Measurements from ENCODE around the gene GAL3ST3. TPM values are rescaled to one million over a fixed set of nuclear protein-coding genes. Genes with fewer than 3 reads are reported as not detected.
"Not testable (repeated sequence)": the region's sequence is repeated elsewhere in the genome, so short reads cannot be mapped to it uniquely, and the experiment has no call there.

GAL3ST3 gene
- under 1 TPM in 1 of 2 experiments, not detected in 1; 0.17 TPM for total RNA-seq

- CTCF ChIA-PET = interaction anchor here (5.3 kb wide), 1 partner anchor 19 kb away, joined by 37 read pairs; no protein-coding TSS in a partner anchor
- no peak for DNase-seq
- peaks cover 13% of the 10 kb centered on the region for H3K36me3 Mint-ChIP-seq (ENCODE audit: low read depth)
- H3K4me1 Mint-ChIP-seq (ENCODE audit: low read depth) = peaks cover 43% of the 10 kb centered on the region
- intact Hi-C loops (cut with micrococcal nuclease) = no loop called here
- no peak within 1 kb of the TSS for H3K27ac Mint-ChIP-seq
- no peak within 1 kb of the TSS for H3K4me3 Mint-ChIP-seq
- H3K9me3 Mint-ChIP-seq = no peaks in the 10 kb centered on the region
- peaks cover 7% of the 10 kb centered on the region for H3K27me3 Mint-ChIP-seq (ENCODE audit: low read depth)
Measured at GRCh38 chr11:66048547-66049323, at the start of gene GAL3ST3. Gene GAL3ST3, minus strand, starts transcription at chr11:66049161. Its CDS starts 3,746 bp downstream, at chr11:66045415.

- H3K4me3 Mint-ChIP-seq; DNase-seq; H3K36me3 Mint-ChIP-seq (ENCODE audit: low read depth); H3K9me3 Mint-ChIP-seq; H3K27me3 Mint-ChIP-seq (ENCODE audit: low read depth); intact Hi-C loops (cut with micrococcal nuclease); CTCF ChIA-PET; H3K27ac Mint-ChIP-seq: not testable (repeated sequence)
- peaks cover 35% of the 10 kb centered on the region for H3K4me1 Mint-ChIP-seq (ENCODE audit: low read depth)
Measured at GRCh38 chr11:66092125-66092524, 43.2 kb upstream of the GAL3ST3 start.

GRCh38 chr11:66090288-66090687 is 41.3 kb upstream of the GAL3ST3 start:
- H3K9me3 Mint-ChIP-seq = peaks cover 1% of the 10 kb centered on the region
- CTCF ChIA-PET = no interaction called here
- no peaks in the 10 kb centered on the region for H3K27me3 Mint-ChIP-seq (ENCODE audit: low read depth)
- H3K36me3 Mint-ChIP-seq (ENCODE audit: low read depth) = peaks cover 6% of the 10 kb centered on the region
- DNase-seq = no peak
- no peak overlapping the region for H3K4me3 Mint-ChIP-seq
- H3K27ac Mint-ChIP-seq = peak overlapping the region; percentile 13
- intact Hi-C loops (cut with micrococcal nuclease) = no loop called here
- peaks cover 43% of the 10 kb centered on the region for H3K4me1 Mint-ChIP-seq (ENCODE audit: low read depth)

GRCh38 chr11:66089067-66089466 is 40.1 kb upstream of the GAL3ST3 start:
- intact Hi-C loops (cut with micrococcal nuclease) = no loop called here
- DNase-seq = no peak
- Mint-ChIP-seq H3K4me3 (no peak overlapping the region), H3K9me3 (peaks cover 1% of the 10 kb centered on the region), H3K36me3 (ENCODE audit: low read depth) (peaks cover 6% of the 10 kb centered on the region), H3K4me1 (ENCODE audit: low read depth) (peaks cover 55% of the 10 kb centered on the region), H3K27me3 (ENCODE audit: low read depth) (no peaks in the 10 kb centered on the region), H3K27ac (no peak overlapping the region)
- CTCF ChIA-PET = interaction anchor here (0.9 to 1.0 kb wide), 2 partner anchors 15 to 21 kb away, joined by 3 to 4 read pairs; no protein-coding TSS in a partner anchor

- Mint-ChIP-seq H3K36me3 (ENCODE audit: low read depth) (peaks cover 1% of the 10 kb centered on the region), H3K27ac (peak overlapping the region; percentile 63), H3K9me3 (no peaks in the 10 kb centered on the region), H3K4me3 (no peak overlapping the region), H3K27me3 (ENCODE audit: low read depth) (no peaks in the 10 kb centered on the region), H3K4me1 (ENCODE audit: low read depth) (peaks cover 71% of the 10 kb centered on the region)
- DNase-seq = peak; percentile 4
- intact Hi-C loops (cut with micrococcal nuclease) = no loop called here
- CTCF ChIA-PET = interaction anchor here (1.5 kb wide), 1 partner anchor 19 kb away, joined by 3 read pairs; no protein-coding TSS in a partner anchor
Measured at GRCh38 chr11:66087148-66087908, 38.4 kb upstream of the GAL3ST3 start.

- peaks cover 88% of the 10 kb centered on the region for H3K4me1 Mint-ChIP-seq (ENCODE audit: low read depth)
- H3K9me3 Mint-ChIP-seq = no peaks in the 10 kb centered on the region
- no peak overlapping the region for H3K4me3 Mint-ChIP-seq
- CTCF ChIA-PET = interaction anchor here (0.6 to 1.9 kb wide), 2 partner anchors 17 to 131 kb away, joined by 3 to 4 read pairs; no protein-coding TSS in a partner anchor
- peak overlapping the region; percentile 98 for H3K27ac Mint-ChIP-seq
- intact Hi-C loops (cut with micrococcal nuclease) = no loop called here
- H3K27me3 Mint-ChIP-seq (ENCODE audit: low read depth) = no peaks in the 10 kb centered on the region
- H3K36me3 Mint-ChIP-seq (ENCODE audit: low read depth) = peaks cover 4% of the 10 kb centered on the region
- no peak for DNase-seq
Measured at GRCh38 chr11:66084821-66085475, 36.0 kb upstream of the GAL3ST3 start.

GRCh38 chr11:66083767-66084166 is 34.8 kb upstream of the GAL3ST3 start:
- Mint-ChIP-seq H3K27ac (peak overlapping the region; percentile 98), H3K9me3 (no peaks in the 10 kb centered on the region), H3K4me3 (no peak overlapping the region), H3K4me1 (ENCODE audit: low read depth) (peaks cover 91% of the 10 kb centered on the region), H3K36me3 (ENCODE audit: low read depth) (peaks cover 6% of the 10 kb centered on the region), H3K27me3 (ENCODE audit: low read depth) (no peaks in the 10 kb centered on the region)
- intact Hi-C loops (cut with micrococcal nuclease) = no loop called here
- no peak for DNase-seq
- CTCF ChIA-PET = interaction anchor here (1.9 kb wide), 1 partner anchor 16 kb away, joined by 4 read pairs; no protein-coding TSS in a partner anchor

- no peaks in the 10 kb centered on the region for H3K27me3 Mint-ChIP-seq (ENCODE audit: low read depth)
- peak overlapping the region; percentile 98 for H3K27ac Mint-ChIP-seq
- CTCF ChIA-PET = interaction anchor here (7.1 kb wide), 1 partner anchor 15 kb away, joined by 61 read pairs; the partner anchor contains the start of gene PACS1
- H3K4me1 Mint-ChIP-seq (ENCODE audit: low read depth) = peaks cover 92% of the 10 kb centered on the region
- intact Hi-C loops (cut with micrococcal nuclease) = no loop called here
- no peaks in the 10 kb centered on the region for H3K9me3 Mint-ChIP-seq
- peaks cover 11% of the 10 kb centered on the region for H3K36me3 Mint-ChIP-seq (ENCODE audit: low read depth)
- DNase-seq = no peak
- H3K4me3 Mint-ChIP-seq = no peak overlapping the region
Measured at GRCh38 chr11:66082946-66083698, 34.2 kb upstream of the GAL3ST3 start.

GRCh38 chr11:66081505-66081904 is 32.5 kb upstream of the GAL3ST3 start:
- Mint-ChIP-seq H3K4me1 (ENCODE audit: low read depth) (peaks cover 92% of the 10 kb centered on the region), H3K27ac (peak overlapping the region; percentile 98), H3K36me3 (ENCODE audit: low read depth) (peaks cover 17% of the 10 kb centered on the region), H3K9me3 (no peaks in the 10 kb centered on the region), H3K4me3 (peak overlapping the region; percentile 78), H3K27me3 (ENCODE audit: low read depth) (no peaks in the 10 kb centered on the region)
- DNase-seq = peak; percentile 91
- intact Hi-C loops (cut with micrococcal nuclease) = loop anchor here (1.0 kb wide), 3 partner anchors 9 to 32 kb away; no protein-coding TSS in a partner anchor
- CTCF ChIA-PET = interaction anchor here (0.6 to 7.1 kb wide), 9 partner anchors 13 to 1188 kb away, joined by 3 to 61 read pairs (median 4); partner anchors contain the start of gene PACS1

GRCh38 chr11:66080055-66080817 is 31.3 kb upstream of the GAL3ST3 start:
- Mint-ChIP-seq H3K9me3 (no peaks in the 10 kb centered on the region), H3K27me3 (ENCODE audit: low read depth) (no peaks in the 10 kb centered on the region), H3K4me1 (ENCODE audit: low read depth) (peaks cover 93% of the 10 kb centered on the region), H3K4me3 (peak overlapping the region; percentile 78), H3K27ac (peak overlapping the region; percentile 98), H3K36me3 (ENCODE audit: low read depth) (peaks cover 19% of the 10 kb centered on the region)
- CTCF ChIA-PET = interaction anchor here (0.9 to 7.1 kb wide), 9 partner anchors 12 to 55 kb away, joined by 3 to 61 read pairs (median 5); partner anchors contain the start of gene PACS1
- DNase-seq = peak; percentile 90
- intact Hi-C loops (cut with micrococcal nuclease) = loop anchor here (1.0 kb wide), 1 partner anchor 46 kb away; no protein-coding TSS in a partner anchor

- CTCF ChIA-PET = interaction anchor here (0.7 to 7.1 kb wide), 6 partner anchors 10 to 330 kb away, joined by 3 to 61 read pairs (median 4); partner anchors contain the start of gene PACS1
- H3K27me3 Mint-ChIP-seq (ENCODE audit: low read depth); H3K4me3 Mint-ChIP-seq; H3K9me3 Mint-ChIP-seq; intact Hi-C loops (cut with micrococcal nuclease): not testable (repeated sequence)
- peaks cover 91% of the 10 kb centered on the region for H3K4me1 Mint-ChIP-seq (ENCODE audit: low read depth)
- H3K27ac Mint-ChIP-seq = peak overlapping the region; percentile 98
- DNase-seq = peak; percentile 47
- peaks cover 25% of the 10 kb centered on the region for H3K36me3 Mint-ChIP-seq (ENCODE audit: low read depth)
Measured at GRCh38 chr11:66078949-66079348, 30.0 kb upstream of the GAL3ST3 start.
